ENCODE data around the gene ACOX2.

The ACOX2 gene

GRCh38 chr3:58502872-58503271 lies 34.1 kb downstream of the ACOX2 start:
- DNase-seq, result no peak

DNA sequence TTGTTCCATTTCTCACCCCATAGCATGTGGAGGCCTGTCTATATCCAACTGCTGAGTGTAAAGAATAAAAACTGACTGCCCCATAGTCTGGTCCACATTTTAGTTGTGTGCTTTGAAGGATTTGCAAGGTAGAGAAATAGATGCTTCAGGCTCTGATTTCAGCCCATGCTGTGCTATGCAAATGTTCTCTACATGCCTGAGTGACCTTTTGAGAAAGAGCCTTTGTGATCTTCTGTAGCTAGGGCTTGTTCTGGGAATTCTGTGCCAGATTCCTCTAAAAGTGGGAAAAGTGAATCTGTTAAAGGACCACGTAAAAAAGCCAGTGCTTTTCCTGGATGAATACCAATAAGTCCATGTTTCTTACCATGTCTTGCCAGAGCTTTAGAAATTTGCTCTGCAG lies 39.9 kb downstream of the ACOX2 start:
- no peak for DNase-seq

DNA sequence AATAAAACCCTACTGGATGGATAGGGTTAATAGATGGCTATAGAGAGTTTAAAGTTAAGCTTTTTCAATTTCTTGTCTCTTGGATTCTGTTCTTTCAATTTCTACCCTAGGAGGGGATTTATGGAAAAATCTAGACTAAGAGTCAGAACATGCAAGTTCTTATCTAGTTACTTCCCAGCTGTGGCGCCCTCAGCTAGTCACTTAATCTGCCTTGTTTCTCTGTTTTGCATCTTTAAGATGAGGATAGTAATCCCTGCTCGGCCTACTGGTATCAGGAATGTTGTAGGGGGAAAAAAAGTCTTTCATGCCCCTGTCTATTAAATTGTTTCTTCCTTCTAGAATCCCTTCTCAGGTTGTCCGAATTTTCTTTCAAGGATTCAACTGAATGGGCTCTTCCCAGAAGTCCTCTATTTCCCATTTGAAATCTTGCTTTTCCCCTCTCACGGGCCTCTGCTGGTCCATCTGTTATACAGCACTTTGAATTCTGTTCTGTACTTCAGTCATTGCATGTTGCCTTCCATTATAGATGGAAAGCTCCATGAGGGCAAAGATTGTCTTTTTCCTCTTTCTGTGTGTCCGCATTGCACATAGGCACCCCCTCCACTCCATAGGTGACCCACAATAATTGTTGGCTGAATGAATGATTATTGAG lies 40.7 kb downstream of the ACOX2 start:
- DNase-seq, result no peak

- no peak for DNase-seq
Observed at GRCh38 chr3:58495101-58495500, 41.9 kb downstream of the ACOX2 start.

DNA sequence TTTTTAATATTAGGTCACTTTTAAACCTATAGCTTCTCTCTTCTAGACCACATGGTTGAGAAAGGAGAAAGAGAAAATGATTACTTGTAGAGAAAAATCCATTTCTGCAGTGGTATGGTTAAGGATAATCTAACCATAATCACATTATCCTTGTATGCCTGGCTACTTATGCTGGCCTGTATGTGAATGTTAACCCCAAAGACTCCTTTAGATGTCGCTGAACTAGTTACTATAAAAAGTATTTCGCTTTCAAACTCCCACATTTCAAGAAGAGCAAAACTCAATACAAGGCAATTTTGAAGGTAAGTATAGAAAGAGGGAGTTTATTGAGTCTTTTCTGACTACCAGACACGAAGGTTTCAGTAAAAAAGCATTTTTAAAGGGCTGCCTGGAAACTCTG lies 42.9 kb downstream of the ACOX2 start:
- no peak for DNase-seq

- DNase-seq, result peak; percentile 26
Observed at GRCh38 chr3:58492494-58492905, 44.5 kb downstream of the ACOX2 start.

GRCh38 chr3:58491506-58492402 lies 45.2 kb downstream of the ACOX2 start, which contains the start of gene KCTD6:
Gene KCTD6 (plus strand): TSS chr3:58492096. CDS start chr3:58498756, 6,660 bp downstream.
- peak; percentile 93 for DNase-seq

GRCh38 chr3:58490860-58491501 lies 46.0 kb downstream of the ACOX2 start:
- no peak for DNase-seq

DNA sequence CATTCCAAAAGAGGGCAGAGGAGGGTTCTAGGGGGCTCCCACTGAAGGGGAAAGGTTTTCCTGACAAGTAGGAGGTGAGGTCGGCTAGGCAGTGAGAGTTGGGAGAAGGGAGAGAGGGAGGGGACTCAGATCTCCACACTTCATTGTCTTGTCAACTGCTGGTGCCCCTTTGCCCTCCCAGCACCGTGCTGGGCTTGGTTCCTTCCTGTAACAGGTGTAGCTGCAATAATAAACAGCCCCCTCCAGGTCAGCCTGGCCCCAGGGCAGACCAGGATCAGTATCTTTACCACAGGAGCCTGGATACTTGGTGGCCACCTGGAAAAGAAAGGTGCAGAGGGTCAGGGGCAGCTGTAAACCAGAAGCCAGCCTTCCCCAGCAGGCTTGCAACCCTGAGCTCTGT lies 48.0 kb downstream of the ACOX2 start:
- DNase-seq, result no peak

- no peak for DNase-seq
Observed at GRCh38 chr3:58487140-58487886, 49.7 kb downstream of the ACOX2 start.

DNA sequence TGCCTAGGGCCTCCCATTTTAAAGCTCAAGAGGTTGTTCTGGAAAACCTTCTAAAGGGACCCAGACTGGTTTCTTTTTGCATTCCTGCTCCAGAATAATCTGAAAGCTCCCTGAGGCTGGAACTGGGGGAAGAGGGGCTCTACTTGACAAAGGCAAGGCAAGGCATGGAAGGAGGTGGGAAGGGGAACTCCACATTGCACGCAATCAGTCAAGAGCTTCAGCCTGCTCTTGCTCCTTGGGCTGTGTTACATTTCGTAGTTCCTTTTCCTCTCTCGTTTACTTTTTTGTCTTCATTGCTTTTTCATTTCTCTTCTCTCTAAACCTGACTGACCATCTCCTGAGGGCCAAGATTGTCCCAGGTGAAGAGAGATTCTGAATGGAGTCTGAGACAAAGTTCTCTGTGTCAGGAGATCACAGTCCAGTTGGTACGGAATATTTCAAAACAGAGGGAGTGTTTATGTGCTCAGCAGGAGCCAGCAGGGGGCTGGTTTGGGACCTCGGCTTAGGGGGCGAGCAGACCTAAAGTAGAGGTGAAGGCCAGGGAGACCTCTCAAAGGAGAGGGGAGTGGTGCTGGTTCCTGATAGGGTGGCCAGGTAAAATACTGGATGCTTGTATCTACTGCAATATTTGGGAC lies 51.1 kb downstream of the ACOX2 start:
- DNase-seq, result no peak

DNA sequence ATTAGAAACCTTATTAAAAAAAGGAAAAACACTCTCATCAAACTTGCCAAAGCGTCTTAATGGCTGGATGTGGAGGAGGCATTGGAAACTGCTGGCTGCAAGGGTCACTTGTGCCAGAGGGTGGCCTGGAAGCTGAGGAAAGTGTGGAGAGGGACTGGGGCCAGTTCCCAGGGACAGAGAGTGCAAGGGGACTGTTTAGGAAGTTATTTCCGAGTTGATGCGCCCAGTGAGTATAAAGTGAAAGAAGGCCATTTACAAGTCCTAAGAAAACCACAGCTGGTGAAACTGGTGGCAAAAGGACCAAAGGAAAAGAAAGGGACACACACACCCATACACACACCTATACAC lies 52.3 kb downstream of the ACOX2 start:
- DNase-seq, result no peak

DNA sequence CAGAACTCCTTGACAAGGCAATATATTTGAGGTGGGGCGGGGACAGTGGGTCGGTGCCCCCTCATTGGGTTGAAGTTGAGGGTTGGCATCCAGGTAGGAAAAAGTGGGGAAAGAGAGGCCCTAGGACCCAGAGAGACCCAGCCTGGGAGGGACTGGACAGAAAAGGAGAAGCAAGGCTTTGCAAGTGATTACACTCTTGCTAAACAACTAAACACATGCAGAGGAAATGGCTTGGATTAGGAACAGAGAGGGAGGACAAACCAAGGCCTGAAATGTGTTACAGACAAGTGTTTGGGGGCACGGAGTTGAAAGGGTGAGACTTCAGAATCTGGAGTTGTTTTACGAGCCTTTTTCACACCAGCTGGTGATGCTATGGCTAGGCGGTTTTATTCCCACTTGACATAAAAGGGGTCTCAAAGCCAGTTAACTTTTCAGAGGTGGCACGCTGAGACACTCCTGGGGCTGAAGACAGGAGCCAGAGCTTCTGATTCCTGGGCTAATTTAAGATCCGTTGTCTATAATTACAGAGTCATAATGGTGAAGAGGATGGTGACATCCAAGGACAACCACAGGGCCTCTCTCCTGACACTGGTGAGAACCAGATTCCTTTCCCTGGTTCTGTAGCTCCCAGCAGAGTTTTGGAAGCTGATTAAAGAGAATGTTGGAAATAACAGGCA lies 52.8 kb downstream of the ACOX2 start:
- DNase-seq, result no peak

GRCh38 chr3:58482917-58483636 lies 53.9 kb downstream of the ACOX2 start:
- no peak for DNase-seq

DNA sequence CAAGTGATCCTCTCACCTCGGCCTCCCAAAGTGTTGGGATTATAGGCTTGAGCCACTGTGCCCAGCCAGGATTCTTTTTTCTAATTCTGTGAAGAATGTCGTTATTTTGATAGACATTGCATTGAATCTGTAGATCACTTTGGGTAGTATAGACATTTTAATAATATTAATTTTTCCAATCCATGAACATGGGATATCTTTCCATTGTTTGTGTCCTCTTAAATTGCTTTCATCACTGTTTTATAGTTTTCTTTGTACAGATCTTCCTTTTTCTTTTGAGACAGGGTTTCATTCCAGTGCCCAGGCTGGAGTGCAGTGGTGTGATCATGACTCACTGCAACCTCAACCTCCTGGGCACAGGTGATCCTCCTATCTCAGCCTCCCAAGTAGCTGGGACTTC lies 56.7 kb downstream of the ACOX2 start:
- DNase-seq, result no peak

DNA sequence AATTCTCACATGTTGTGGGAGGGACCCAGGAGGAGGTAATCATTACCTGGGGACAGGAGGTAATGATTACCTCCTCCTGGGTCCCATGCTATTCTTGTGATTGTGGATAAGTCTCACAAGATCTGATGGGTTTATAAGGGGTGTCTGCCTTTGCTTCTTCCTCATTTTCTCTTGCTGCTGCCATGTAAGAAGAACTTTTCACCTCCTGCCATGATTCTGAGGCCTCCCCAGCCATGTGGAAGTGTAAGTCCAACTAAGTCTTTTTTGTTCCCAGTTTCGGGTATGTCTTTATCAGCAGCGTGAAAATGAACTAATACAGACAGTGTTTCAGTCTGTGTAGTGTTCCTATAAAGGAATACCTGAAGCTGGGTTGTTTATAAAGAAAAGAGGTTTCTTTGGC lies 58.2 kb downstream of the ACOX2 start:
- no peak for DNase-seq

- no peak for DNase-seq
Observed at GRCh38 chr3:58474967-58475578, 61.9 kb downstream of the ACOX2 start.

DNA sequence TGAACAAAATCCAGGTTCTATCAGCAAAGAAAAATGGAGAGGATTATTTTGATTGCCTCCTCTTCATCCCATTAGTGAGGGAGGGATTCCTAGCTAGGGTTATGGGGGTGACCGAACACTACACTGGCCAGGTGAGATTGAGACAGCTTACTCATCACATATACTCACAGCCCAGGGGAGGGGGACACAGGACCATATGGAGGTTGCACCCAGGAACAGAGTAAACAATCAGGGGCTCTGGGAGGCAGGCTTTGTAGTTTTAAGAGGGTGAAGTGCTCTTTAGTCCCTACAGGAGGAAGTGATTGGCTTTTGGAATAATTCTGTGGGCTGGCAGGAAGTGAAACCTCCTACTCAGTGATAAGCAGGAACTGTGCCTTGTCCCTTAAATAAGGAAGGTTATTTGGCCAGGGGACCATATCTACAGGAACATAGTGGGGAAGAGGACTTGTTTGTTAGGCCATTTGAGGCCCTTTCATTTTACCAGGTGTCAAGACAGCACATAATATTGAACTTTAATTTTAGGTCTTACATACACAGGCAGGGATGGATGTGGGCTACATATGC lies 62.6 kb downstream of the ACOX2 start:
- no peak for DNase-seq

DNA sequence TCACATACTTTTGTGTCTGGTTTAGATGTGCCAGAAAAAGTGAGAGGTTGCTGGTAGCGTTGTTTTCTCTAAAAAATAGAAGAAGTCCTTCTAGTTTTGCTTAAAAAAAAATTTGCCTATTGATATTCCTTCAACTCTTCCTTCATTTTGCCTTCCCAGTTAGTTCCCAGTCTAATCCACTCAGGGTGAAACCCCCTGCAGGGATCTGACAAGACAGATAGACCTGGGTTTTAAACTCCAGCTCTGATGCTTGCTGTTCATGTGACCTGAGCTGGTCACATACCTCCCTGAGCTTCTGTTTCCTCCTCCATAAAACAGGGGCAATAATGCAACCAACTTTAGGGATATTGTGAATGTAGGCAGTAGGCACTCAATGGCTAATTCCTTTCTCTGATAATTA lies 63.7 kb downstream of the ACOX2 start:
- no peak for DNase-seq

All from CD4-positive, alpha-beta T cell treated with Interleukin-10 for 1 hour (primary cell).